H1 (cell line): ENCODE data around the gene TXNRD3. TPM values are rescaled to one million over a fixed set of nuclear protein-coding genes. Genes with fewer than 3 reads are reported as not detected.

ENCODE experiments used
- CTCF ChIA-PET: fragments of 300-600 bp; sonication (Branson Sonifier 250); formaldehyde crosslinking; loops from one replicate; lab custom pipeline; 2021; ENCODE audit not compliant: partially characterized antibody; lab: Charles Lee
- POLR2A ChIA-PET: fragments of 300-600 bp; sonication (Branson Sonifier 250); formaldehyde crosslinking; loops from one replicate; lab custom pipeline; 2021; ENCODE audit warnings: inconsistent platforms; ENCODE audit not compliant: partially characterized antibody; lab: Charles Lee
- DNase-seq, 2 experiments: peaks; one replicate each; pipeline versions ENCODE4 v3.0.0 to v3.0.0-alpha.2; 2010 to 2022; ENCODE audit warnings: low spot score in 2 of 2, low read depth in 1 of 2, mixed read lengths in 1 of 2
- FAIRE-seq: peaks from 2 replicates; lab custom pipeline; 2011; peaks lifted over from hg19 to GRCh38; lab: Jason Lieb, UNC
- H2AFZ ChIP-seq: 2 replicates; pipeline ENCODE4 v1.8.1; 2012; ENCODE audit warnings: low read length, inconsistent platforms
- H2AK5ac ChIP-seq: 2 replicates; pipeline ENCODE4 v1.6.1; 2013; ENCODE audit warnings: low read depth, low read length
- H2BK120ac ChIP-seq: replicated peaks from 2 replicates; pipeline ENCODE3; 2013; ENCODE audit warnings: low read depth, low read length, inconsistent platforms
- H2BK12ac ChIP-seq: 2 replicates; pipeline ENCODE4 v1.6.1; 2013; ENCODE audit warnings: low read depth, low read length
- H2BK15ac ChIP-seq: 2 replicates; pipeline ENCODE4 v1.6.1; 2013; ENCODE audit warnings: low read length
- H2BK20ac ChIP-seq: 2 replicates; pipeline ENCODE4 v1.6.1; 2013; ENCODE audit warnings: low read length
- H2BK5ac ChIP-seq: 2 replicates; pipeline ENCODE4 v1.6.1; 2013; ENCODE audit warnings: low read depth, low read length
- H3K14ac ChIP-seq: 2 replicates; pipeline ENCODE4 v1.6.1; 2013; ENCODE audit warnings: inconsistent platforms; ENCODE audit not compliant: insufficient read length
- H3K18ac ChIP-seq: 2 replicates; pipeline ENCODE4 v1.6.1; 2013; ENCODE audit warnings: low read length; ENCODE audit errors: extremely low read depth
- H3K23ac ChIP-seq: 2 replicates; pipeline ENCODE4 v1.6.1; 2013; ENCODE audit warnings: inconsistent platforms; ENCODE audit not compliant: insufficient read length
- H3K23me2 ChIP-seq: 2 replicates; pipeline ENCODE4 v1.6.1; 2013; ENCODE audit warnings: low read depth, low read length
- H3K27ac ChIP-seq: 2 replicates; pipeline ENCODE4 v1.6.1; 2011; ENCODE audit warnings: low read depth, low read length, inconsistent platforms
- H3K27me3 ChIP-seq, 4 experiments: replicated peaks in 1 of 4; 1 replicate in 1 of 4; 2 replicates in 3 of 4; pipeline versions ENCODE4 v1.6.1 to v1.8.1; 2011 to 2013; ENCODE audit warnings: low read length in 3 of 4, mild to moderate bottlenecking in 3 of 4, inconsistent platforms in 2 of 4, mixed read lengths in 2 of 4, moderate library complexity in 1 of 4; ENCODE audit not compliant: control insufficient read depth in 3 of 4, insufficient read depth in 3 of 4; ENCODE audit errors: extremely low read depth in 1 of 4
- H3K36me3 ChIP-seq, 4 experiments: 2 replicates each; pipeline versions ENCODE4 v1.6.1 to v1.8.1; 2011 to 2013; ENCODE audit warnings: mild to moderate bottlenecking in 4 of 4, low read length in 3 of 4, moderate library complexity in 2 of 4, control low read depth in 1 of 4, inconsistent platforms in 1 of 4; ENCODE audit not compliant: insufficient read depth in 4 of 4, control insufficient read depth in 2 of 4
- H3K4ac ChIP-seq: replicated peaks from 2 replicates; pipeline ENCODE3; 2013; ENCODE audit warnings: low read length, low read depth, mixed read lengths, inconsistent platforms; ENCODE audit not compliant: insufficient read length
- H3K4me1 ChIP-seq, 4 experiments: replicated peaks in 1 of 4; 1 replicate in 1 of 4; 2 replicates in 3 of 4; pipeline versions ENCODE4 v1.6.1 to v1.8.1; 2011 to 2013; ENCODE audit warnings: low read length in 3 of 4, inconsistent platforms in 2 of 4, mixed read lengths in 1 of 4; ENCODE audit not compliant: insufficient read depth in 4 of 4, control insufficient read depth in 3 of 4
- H3K4me2 ChIP-seq, 2 experiments: 2 replicates each; pipeline versions ENCODE4 v1.6.1 to v1.8.1; 2011 to 2013; ENCODE audit warnings: low read depth in 2 of 2, low read length in 2 of 2, control low read depth in 1 of 2, inconsistent platforms in 1 of 2, mild to moderate bottlenecking in 1 of 2; ENCODE audit not compliant: insufficient read depth in 1 of 2
- H3K4me3 ChIP-seq, 4 experiments: fragments of 200-600, 300-600 bp in 1 of 4; sonication (generic), shearing (Covaris generic), sonication (Bioruptor Twin) in 1 of 4; 2 replicates each; pipeline versions ENCODE4 v1.5.1 to v1.8.1; 2011 to 2016; ENCODE audit warnings: low read length in 4 of 4, low read depth in 3 of 4, control low read depth in 2 of 4, inconsistent platforms in 2 of 4, mild to moderate bottlenecking in 2 of 4, mixed read lengths in 1 of 4, moderate library complexity in 1 of 4; ENCODE audit not compliant: insufficient read depth in 2 of 4; ENCODE audit errors: extremely low read depth in 1 of 4
- H3K56ac ChIP-seq: replicated peaks from 2 replicates; pipeline ENCODE3; 2013; ENCODE audit warnings: low read depth, mild to moderate bottlenecking, mixed read lengths, low read length, inconsistent platforms; ENCODE audit not compliant: insufficient read length
- H3K79me1 ChIP-seq: 2 replicates; pipeline ENCODE4 v1.6.1; 2013; ENCODE audit warnings: low read depth, low read length, control low read depth
- H3K79me2 ChIP-seq, 2 experiments: 2 replicates each; pipeline versions ENCODE4 v1.6.1 to v1.8.1; 2012 to 2013; ENCODE audit warnings: low read length in 2 of 2, mild to moderate bottlenecking in 2 of 2, inconsistent platforms in 1 of 2; ENCODE audit not compliant: insufficient read depth in 2 of 2, control insufficient read depth in 1 of 2
- H3K9ac ChIP-seq, 4 experiments: replicated peaks in 1 of 4; 1 replicate in 1 of 4; 2 replicates in 3 of 4; pipeline versions ENCODE4 v1.6.1 to v1.8.1; 2011 to 2013; ENCODE audit warnings: low read depth in 3 of 4, low read length in 3 of 4, control low read depth in 2 of 4, mild to moderate bottlenecking in 2 of 4, moderate library complexity in 2 of 4, inconsistent platforms in 1 of 4; ENCODE audit errors: extremely low read depth in 1 of 4
- H3K9me3 ChIP-seq, 2 experiments: 2 replicates each; pipeline versions ENCODE4 v1.6.1 to v1.8.1; 2012 to 2013; ENCODE audit warnings: mild to moderate bottlenecking in 2 of 2, moderate library complexity in 2 of 2, control low read depth in 1 of 2, inconsistent platforms in 1 of 2, low read depth in 1 of 2, low read length in 1 of 2, mixed read lengths in 1 of 2; ENCODE audit not compliant: insufficient read depth in 2 of 2
- H4K20me1 ChIP-seq, 2 experiments: replicated peaks in 1 of 2; 2 replicates each; pipeline versions ENCODE3 to v1.8.1; 2011 to 2013; ENCODE audit warnings: inconsistent platforms in 2 of 2, low read length in 2 of 2, mild to moderate bottlenecking in 1 of 2; ENCODE audit not compliant: insufficient read depth in 2 of 2, control insufficient read depth in 1 of 2
- H4K5ac ChIP-seq: 2 replicates; pipeline ENCODE4 v1.6.1; 2013; ENCODE audit warnings: low read length, low read depth, mixed read lengths, inconsistent platforms; ENCODE audit not compliant: insufficient read length
- H4K8ac ChIP-seq: 2 replicates; pipeline ENCODE4 v1.8.0; 2013; ENCODE audit warnings: mild to moderate bottlenecking, moderate library complexity, low read length, inconsistent platforms; ENCODE audit not compliant: insufficient read depth; ENCODE audit errors: extremely low read depth
- H4K91ac ChIP-seq: replicated peaks from 2 replicates; pipeline ENCODE3; 2013; ENCODE audit warnings: low read length, mixed read lengths, inconsistent platforms; ENCODE audit not compliant: insufficient read length
- BACH1 ChIP-seq: IDR thresholded peaks from 2 replicates; pipeline ENCODE4 v1.6.1; 2012; ENCODE audit warnings: low read length, improper control_type of control experiment
- CHD1 ChIP-seq: IDR thresholded peaks from 2 replicates; pipeline ENCODE4 v1.6.1; 2012; ENCODE audit warnings: low read depth, low read length, improper control_type of control experiment
- CHD2 ChIP-seq: IDR thresholded peaks from 2 replicates; pipeline ENCODE4 v1.6.1; 2012; ENCODE audit warnings: low read length, improper control_type of control experiment
- EP300 ChIP-seq, 2 experiments: IDR thresholded peaks; 1 replicate in 1 of 2; 2 replicates in 1 of 2; pipeline ENCODE4 v1.6.1; 2011 to 2012; ENCODE audit warnings: low read depth in 2 of 2, low read length in 2 of 2, mild to moderate bottlenecking in 2 of 2, borderline replicate concordance in 1 of 2, inconsistent platforms in 1 of 2, moderate library complexity in 1 of 2
- KDM5A ChIP-seq: fragments of 200-600 bp; IDR thresholded peaks from 2 replicates; pipeline ENCODE4 v1.7.1; 2012; ENCODE audit warnings: mild to moderate bottlenecking, low read length, inconsistent platforms, mixed read lengths
- NRF1 ChIP-seq: IDR thresholded peaks from 2 replicates; pipeline ENCODE4 v1.6.1; 2011; ENCODE audit warnings: mild to moderate bottlenecking, low read depth, low read length, improper control_type of control experiment
- RNF2 ChIP-seq: fragments of 200-900, 300-1000 bp; sonication (generic); IDR thresholded peaks from 2 replicates; pipeline ENCODE4 v1.7.1; 2016; ENCODE audit warnings: borderline replicate concordance, low read depth, mild to moderate bottlenecking, antibody characterized with exemption, low read length; ENCODE audit not compliant: poor library complexity, severe bottlenecking; ENCODE audit errors: missing control alignments
- SIX5 ChIP-seq: IDR thresholded peaks from 2 replicates; pipeline ENCODE4 v1.6.1; 2011; ENCODE audit warnings: mild to moderate bottlenecking, low read depth, low read length
- SP2 ChIP-seq: IDR thresholded peaks from 2 replicates; pipeline ENCODE4 v1.6.1; 2012; ENCODE audit warnings: mild to moderate bottlenecking, low read length, inconsistent platforms
- TAF1 ChIP-seq: IDR thresholded peaks from 2 replicates; pipeline ENCODE4 v1.6.1; 2011; ENCODE audit warnings: mild to moderate bottlenecking, low read depth, low read length
- TCF12 ChIP-seq: IDR thresholded peaks from 2 replicates; pipeline ENCODE4 v1.6.1; 2011; ENCODE audit warnings: low read depth, mild to moderate bottlenecking, low read length
- TEAD4 ChIP-seq: IDR thresholded peaks from 2 replicates; pipeline ENCODE4 v1.6.1; 2012; ENCODE audit warnings: low read depth, low read length, inconsistent platforms, mixed read lengths
- WGBS, 2 experiments: shearing (Covaris generic) in 1 of 2; methylation state at CpG; one replicate each; pipeline versions ENCODE4 v1.1.6 to v1.1.7; 2013 to 2015; ENCODE audit warnings: low lambda C conversion rate in 2 of 2, mixed read lengths in 2 of 2, inconsistent platforms in 1 of 2, low coverage in 1 of 2, missing lambda C conversion rate in 1 of 2; ENCODE audit not compliant: insufficient replicate concordance in 2 of 2, insufficient coverage in 1 of 2, insufficient read length in 1 of 2; ENCODE audit errors: extremely low coverage in 1 of 2, missing lambda C conversion rate in 1 of 2; 5-methylcytosine and 5-hydroxymethylcytosine counted together
- polyA plus RNA-seq, 7 experiments: library from polyadenylated mRNA; depleted of rRNA in 3 of 7; stranded (reverse) in 5 of 7; unstranded in 2 of 7; fragments of >200 nt in 5 of 7; fragments of 200-250 nt in 2 of 7; gene quantifications; 1 replicate in 5 of 7; 2 replicates in 1 of 7; 4 replicates in 1 of 7; pipeline versions ENCODE4 v1.2.1 to v1.2.3, GENCODE V29; 2011 to 2013; ENCODE audit warnings: missing spikeins in 2 of 7, mixed read lengths in 2 of 7
- total RNA-seq: library from RNA; stranded (reverse); fragmentation: NEBNext Ultra II Directional; extraction: Animal tissue kit (Norgen Biotek cat#: 25700); gene quantifications from 2 replicates; pipeline ENCODE4 v1.2.1, GENCODE V29; 2021
- TF ChIP-seq, protein P1 (sequence below): IDR thresholded peaks from 2 replicates; pipeline ENCODE4 v1.6.1; 2012; ENCODE audit warnings: inconsistent platforms

The TXNRD3 gene
- total and polyA plus RNA-seq, 2 of the 8 experiments (the other 6 are each of a cell fraction or from before 2014, with no cell fraction given): 3.4 to 4.3 TPM

DNA sequence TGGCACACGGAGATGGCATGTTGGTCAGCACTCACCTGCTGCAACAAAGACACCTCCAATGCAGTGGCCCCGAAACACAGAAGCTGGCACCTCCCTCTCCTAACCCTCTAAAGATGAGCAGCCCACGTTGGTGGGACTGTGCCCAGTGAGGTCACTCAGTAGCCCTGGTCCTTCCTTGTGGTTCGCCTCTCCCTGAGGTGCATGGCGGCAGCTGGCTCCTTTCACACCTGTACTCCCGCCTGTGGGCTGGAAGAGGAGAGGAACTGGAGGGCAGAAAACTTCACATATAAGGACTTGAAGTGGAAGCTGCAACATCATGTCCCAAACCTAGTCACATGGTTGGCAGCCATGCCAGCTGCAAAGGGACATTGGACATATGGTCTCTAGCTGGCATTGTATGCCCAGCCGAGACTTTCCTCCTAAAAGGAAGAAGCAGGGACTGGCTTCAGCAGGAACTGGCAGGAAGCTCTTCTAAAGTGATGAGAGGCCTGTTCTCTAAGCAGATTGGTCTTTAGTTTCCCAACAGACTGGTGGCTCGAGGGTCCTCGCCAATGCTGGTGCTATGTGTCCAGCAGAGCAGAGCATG is 85.4 kb downstream of the TXNRD3 start:
- FAIRE-seq: no peak
- H2BK5ac ChIP-seq: no peak overlapping the region; the same call in 1 of the 2 replicates
- H3K4me2 ChIP-seq: no peak overlapping the region
- no peaks in the 10 kb centered on the region for H4K20me1 ChIP-seq
- no peak overlapping the region for H2BK20ac ChIP-seq
- no peak overlapping the region for H4K91ac ChIP-seq
- H3K79me1 ChIP-seq: no peaks in the 10 kb centered on the region
- H2BK12ac ChIP-seq: no peak overlapping the region
- no peak overlapping the region for H3K14ac ChIP-seq
- H3K4me1 ChIP-seq: peaks cover 0 to 4% (median 1%) of the 10 kb centered on the region in 4 experiments; a peak in 2 of 7 replicates
- H3K23me2 ChIP-seq: no peaks in the 10 kb centered on the region
- H3K27me3 ChIP-seq: no peaks in the 10 kb centered on the region; a peak in 1 of 7 replicates
- H3K4ac ChIP-seq: no peak overlapping the region
- CTCF ChIA-PET: interaction anchor here (1.0 to 2.3 kb wide), 9 partner anchors 8 to 80 kb away, joined by 3 to 10 read pairs (median 6); no protein-coding TSS in a partner anchor
- H3K23ac ChIP-seq: no peak overlapping the region
- H3K4me3 ChIP-seq: no peak overlapping the region
- no peak overlapping the region for H4K5ac ChIP-seq
- H3K9ac ChIP-seq: no peak overlapping the region
- H3K9me3 ChIP-seq: no peaks in the 10 kb centered on the region
- 82% methylated on average over 9 of the region's 9 CpGs; no CpG with 5 or more reads in 1 of the 2 experiments for WGBS, 2 experiments
- H2AK5ac ChIP-seq: no peak overlapping the region
- no peaks in the 10 kb centered on the region for H3K79me2 ChIP-seq
- POLR2A ChIA-PET: interaction anchor here (1.3 kb wide), 1 partner anchor 23 kb away, joined by 3 read pairs; no protein-coding TSS in a partner anchor
- H2BK15ac ChIP-seq: no peak overlapping the region
- no peak overlapping the region for H3K18ac ChIP-seq
- H3K56ac ChIP-seq: no peak overlapping the region
- H3K36me3 ChIP-seq: no peaks in the 10 kb centered on the region
- no peak for DNase-seq
- H3K27ac ChIP-seq: no peak overlapping the region
- no peak overlapping the region for H2BK120ac ChIP-seq
- H2AFZ ChIP-seq: no peak overlapping the region
- H4K8ac ChIP-seq: no peak overlapping the region; the same call in 1 of the 2 replicates
- TF ChIP-seq CHD1 (no peak), BACH1 (no peak), TCF12 (no peak), KDM5A (no peak), TAF1 (no peak), SP2 (no peak), CHD2 (no peak), TEAD4 (no peak), SIX5 (no peak), RNF2 (no peak), NRF1 (no peak), EP300 (IDR thresholded peaks at IDR 0.05; ENCODE audit: borderline replicate concordance in 1 of 2, low read depth in 2 of 2, low read length in 2 of 2) (no peak)
- TF ChIP-seq, protein P1, sequence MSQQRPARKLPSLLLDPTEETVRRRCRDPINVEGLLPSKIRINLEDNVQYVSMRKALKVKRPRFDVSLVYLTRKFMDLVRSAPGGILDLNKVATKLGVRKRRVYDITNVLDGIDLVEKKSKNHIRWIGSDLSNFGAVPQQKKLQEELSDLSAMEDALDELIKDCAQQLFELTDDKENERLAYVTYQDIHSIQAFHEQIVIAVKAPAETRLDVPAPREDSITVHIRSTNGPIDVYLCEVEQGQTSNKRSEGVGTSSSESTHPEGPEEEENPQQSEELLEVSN: no peak
